ENCODE measurements around the gene NUBP2. TPM values are rescaled to one million over a fixed set of nuclear protein-coding genes. Genes with fewer than 3 reads are reported as not detected.
A peak's percentile ranks its signal among the peaks of the same experiment; 100 is the strongest.

The NUBP2 gene
- total RNA-seq, 1 donor from 2014 or later, result 66.1 TPM

GRCh38 chr16:1831186-1832075 is 48.7 kb downstream of the NUBP2 start:
- Mint-ChIP-seq H3K27ac (ENCODE audit: unreplicated experiment) (no peak overlapping the region), H3K9me3 (ENCODE audit: unreplicated experiment) (peaks cover 8% of the 10 kb centered on the region), H3K27me3 (ENCODE audit: unreplicated experiment) (no peaks in the 10 kb centered on the region), H3K36me3 (ENCODE audit: unreplicated experiment) (no peaks in the 10 kb centered on the region), H3K4me1 (ENCODE audit: low read depth, unreplicated experiment) (peaks cover 14% of the 10 kb centered on the region), H3K4me3 (ENCODE audit: unreplicated experiment) (no peak overlapping the region)
- no peak for TF ChIP-seq CTCF (IDR thresholded peaks at IDR 0.05; ENCODE audit: partially characterized antibody, unreplicated experiment)
- DNase-seq, result no peak

GRCh38 chr16:1832838-1833454 is 50.2 kb downstream of the NUBP2 start:
- no peak overlapping the region for H3K27ac Mint-ChIP-seq (ENCODE audit: unreplicated experiment)

GRCh38 chr16:1834096-1834495 is 51.3 kb downstream of the NUBP2 start:
- Mint-ChIP-seq H3K36me3 (ENCODE audit: unreplicated experiment) (no peaks in the 10 kb centered on the region), H3K9me3 (ENCODE audit: unreplicated experiment) (no peaks in the 10 kb centered on the region), H3K27me3 (ENCODE audit: unreplicated experiment) (no peaks in the 10 kb centered on the region), H3K27ac (ENCODE audit: unreplicated experiment) (no peak overlapping the region), H3K4me1 (ENCODE audit: low read depth, unreplicated experiment) (peaks cover 4% of the 10 kb centered on the region), H3K4me3 (ENCODE audit: unreplicated experiment) (no peak overlapping the region)
- no peak for TF ChIP-seq CTCF (IDR thresholded peaks at IDR 0.05; ENCODE audit: partially characterized antibody, unreplicated experiment)
- DNase-seq, result no peak

More at GRCh38 chr16:1832838-1833454, 50.2 kb downstream of the NUBP2 start:
- Mint-ChIP-seq H3K4me3 (ENCODE audit: unreplicated experiment) (peak overlapping the region; percentile 21), H3K9me3 (ENCODE audit: unreplicated experiment) (no peaks in the 10 kb centered on the region), H3K4me1 (ENCODE audit: low read depth, unreplicated experiment) (peaks cover 10% of the 10 kb centered on the region), H3K27me3 (ENCODE audit: unreplicated experiment) (no peaks in the 10 kb centered on the region), H3K36me3 (ENCODE audit: unreplicated experiment) (no peaks in the 10 kb centered on the region)
- DNase-seq, result no peak
- no peak for TF ChIP-seq CTCF (IDR thresholded peaks at IDR 0.05; ENCODE audit: partially characterized antibody, unreplicated experiment)

Small RNAs within 50 kb of the gene (microRNA-seq; reads per million reads assigned to microRNA genes)
- gene MIR3177 (ENCODE audit: unreplicated experiment), result 192 reads per million, percentile 80 among the genes with 10 or more reads in this experiment

Other genes with a start within 250 kb of the NUBP2 start
- gene TMEM204, start 249.3 kb upstream of the NUBP2 start, total RNA-seq (ENCODE audit: unreplicated experiment), result 0.22 TPM
- 33.4 TPM for gene IFT140, start 170.9 kb upstream of the NUBP2 start, total RNA-seq (ENCODE audit: unreplicated experiment)
- gene CRAMP1, start 170.6 kb upstream of the NUBP2 start, total RNA-seq (ENCODE audit: unreplicated experiment), result 52.4 TPM
- 72.9 TPM for gene JPT2, start 104.7 kb upstream of the NUBP2 start, total RNA-seq (ENCODE audit: unreplicated experiment)
- gene MAPK8IP3, start 76.8 kb upstream of the NUBP2 start, total RNA-seq (ENCODE audit: unreplicated experiment), result 281 TPM
- gene NME3, start 11.4 kb upstream of the NUBP2 start, total RNA-seq (ENCODE audit: unreplicated experiment), result 79.1 TPM
- 68.7 TPM for gene EME2, start 10.2 kb upstream of the NUBP2 start, total RNA-seq (ENCODE audit: unreplicated experiment)
- gene MRPS34, start 9.8 kb upstream of the NUBP2 start, total RNA-seq (ENCODE audit: unreplicated experiment), result 75.1 TPM
- 80.4 TPM for gene SPSB3, start 389 bp upstream of the NUBP2 start, total RNA-seq (ENCODE audit: unreplicated experiment)
- 0.39 TPM for gene IGFALS, start 10.7 kb downstream of the NUBP2 start, total RNA-seq (ENCODE audit: unreplicated experiment)
- gene HAGH, start 43.9 kb downstream of the NUBP2 start, total RNA-seq (ENCODE audit: unreplicated experiment), result 99.6 TPM
- gene FAHD1, start 44.2 kb downstream of the NUBP2 start, total RNA-seq (ENCODE audit: unreplicated experiment), result 26.5 TPM
- 2.4 TPM for gene MEIOB, start 89.2 kb downstream of the NUBP2 start, total RNA-seq (ENCODE audit: unreplicated experiment)
- 7.8 TPM for gene HS3ST6, start 135.5 kb downstream of the NUBP2 start, total RNA-seq (ENCODE audit: unreplicated experiment)
- 50.9 TPM for gene MSRB1, start 160.2 kb downstream of the NUBP2 start, total RNA-seq (ENCODE audit: unreplicated experiment)
- gene RPL3L, start 171.7 kb downstream of the NUBP2 start, total RNA-seq (ENCODE audit: unreplicated experiment), result not detected
- 302 TPM for gene NDUFB10, start 176.6 kb downstream of the NUBP2 start, total RNA-seq (ENCODE audit: unreplicated experiment)
- 1,772 TPM for gene RPS2, start 181.9 kb downstream of the NUBP2 start, total RNA-seq (ENCODE audit: unreplicated experiment)
- gene RNF151, start 183.9 kb downstream of the NUBP2 start, total RNA-seq (ENCODE audit: unreplicated experiment), result not detected
- gene TBL3, start 189.1 kb downstream of the NUBP2 start, total RNA-seq (ENCODE audit: unreplicated experiment), result 26.8 TPM
- 1.3 TPM for gene NOXO1, start 198.5 kb downstream of the NUBP2 start, total RNA-seq (ENCODE audit: unreplicated experiment)
- gene GFER, start 201.2 kb downstream of the NUBP2 start, total RNA-seq (ENCODE audit: unreplicated experiment), result 26.0 TPM
- gene SYNGR3, start 207.0 kb downstream of the NUBP2 start, total RNA-seq (ENCODE audit: unreplicated experiment), result 45.7 TPM
- 90.4 TPM for gene ZNF598, start 226.9 kb downstream of the NUBP2 start, total RNA-seq (ENCODE audit: unreplicated experiment)
- gene NPW, start 236.8 kb downstream of the NUBP2 start, total RNA-seq (ENCODE audit: unreplicated experiment), result 0.91 TPM
- gene NHERF2, start 243.9 kb downstream of the NUBP2 start, total RNA-seq (ENCODE audit: unreplicated experiment), result 22.3 TPM

All from glutamatergic neuron (in vitro differentiated cells).